PC-3 (cell line): Measurements from ENCODE around the gene CENPA. TPM values are rescaled to one million over a fixed set of nuclear protein-coding genes. Genes with fewer than 3 reads are reported as not detected.

Experiments
- ATAC-seq: fragments of 200-7000 bp; cut with Tn5 transposase; 2 replicates; pipeline ENCODE4 v1.9.1; 2020; ENCODE audit warnings: mild to moderate bottlenecking, moderate library complexity
- BruUV-seq: library from RNA; stranded (reverse); fragments of 400-500 nt; replicated peaks from 2 replicates; lab custom pipeline; 2021; lab: Mats Ljungman, UMichigan
- CTCF ChIA-PET: fragments of 300-600 bp; sonication (Branson Sonifier 250); formaldehyde crosslinking; loops from one replicate; lab custom pipeline; 2022; ENCODE audit warnings: antibody characterized with exemption; lab: Charles Lee
- POLR2A ChIA-PET: fragments of 300-600 bp; sonication (Branson Sonifier 250); formaldehyde crosslinking; loops from one replicate; lab custom pipeline; 2022; ENCODE audit warnings: antibody characterized with exemption; ENCODE audit not compliant: unreplicated experiment; lab: Charles Lee
- DNase-seq: peaks from one replicate; pipeline ENCODE4 v3.0.0-alpha.2; 2015
- H2AFZ ChIP-seq: fragments of 300-600 bp; sonication (generic); 2 replicates; pipeline ENCODE4 v1.6.0; 2016; ENCODE audit warnings: antibody characterized with exemption, low read length
- H3F3A ChIP-seq: fragments of 300-600 bp; sonication (generic); one replicate; pipeline ENCODE4 v1.6.0; 2017; ENCODE audit warnings: antibody characterized with exemption, low read length, control low read depth, mild to moderate bottlenecking; ENCODE audit not compliant: unreplicated experiment
- H3K27ac ChIP-seq: fragments of 300-600 bp; sonication (generic); 2 replicates; pipeline ENCODE4 v1.5.1; 2016; ENCODE audit warnings: mild to moderate bottlenecking, low read length
- H3K27me3 ChIP-seq: fragments of 300-600 bp; sonication (generic); 2 replicates; pipeline ENCODE4 v1.6.1; 2016; ENCODE audit warnings: low read length, mixed read lengths
- H3K36me3 ChIP-seq: fragments of 300-600 bp; sonication (generic); 2 replicates; pipeline ENCODE4 v1.6.1; 2016; ENCODE audit warnings: low read depth, mixed run types, low read length, mixed read lengths
- H3K4me1 ChIP-seq: fragments of 300-600 bp; sonication (generic); 2 replicates; pipeline ENCODE4 v1.5.1; 2016; ENCODE audit warnings: low read length; ENCODE audit not compliant: insufficient read depth
- H3K4me2 ChIP-seq: fragments of 300-600 bp; sonication (generic); 2 replicates; pipeline ENCODE4 v1.6.0; 2016; ENCODE audit warnings: low read length
- H3K4me3 ChIP-seq: fragments of 300-600 bp; sonication (generic); 2 replicates; pipeline ENCODE4 v1.5.1; 2016; ENCODE audit warnings: mild to moderate bottlenecking, low read length, mixed read lengths
- H3K79me2 ChIP-seq: fragments of 300-600 bp; sonication (generic); 2 replicates; pipeline ENCODE4 v1.6.1; 2017; ENCODE audit warnings: low read length, mixed read lengths
- H3K9ac ChIP-seq: fragments of 300-600 bp; sonication (generic); 2 replicates; pipeline ENCODE4 v1.6.0; 2016; ENCODE audit warnings: mild to moderate bottlenecking, low read length
- H3K9me2 ChIP-seq: fragments of 300-600 bp; sonication (generic); replicated peaks from 2 replicates; pipeline ENCODE4 v1.6.1; 2016; ENCODE audit warnings: mixed run types, low read length, mixed read lengths
- H3K9me3 ChIP-seq: fragments of 300-600 bp; sonication (generic); 2 replicates; pipeline ENCODE4 v1.6.1; 2016; ENCODE audit warnings: low read length, mixed read lengths
- H4K20me1 ChIP-seq: fragments of 300-600 bp; sonication (generic); 2 replicates; pipeline ENCODE4 v1.6.1; 2016; ENCODE audit warnings: low read length, mixed read lengths
- EZH2 ChIP-seq: fragments of 300-600 bp; sonication (generic); IDR thresholded peaks from one replicate; pipeline ENCODE4 v1.6.1; 2017; ENCODE audit warnings: antibody characterized with exemption, mild to moderate bottlenecking, low read length; ENCODE audit not compliant: unreplicated experiment
- EZH2phosphoT487 ChIP-seq: fragments of 300-600 bp; sonication (generic); IDR thresholded peaks from 2 replicates; pipeline ENCODE4 v1.6.1; 2018; ENCODE audit warnings: mild to moderate bottlenecking, antibody characterized with exemption, low read length, borderline replicate concordance
- intact Hi-C: fragments of 100-400 bp; cut with micrococcal nuclease; formaldehyde crosslinking; loops from 2 replicates; pipeline ENCODE4 v1.9.0; 2023
- total RNA-seq: library from RNA; depleted of rRNA; stranded (reverse); fragments of >200 nt; gene quantifications from 2 replicates; pipeline ENCODE4 v1.2.3, GENCODE V29; 2014
- TF ChIP-seq, protein P1 (sequence below): fragments of 300-600 bp; sonication (generic); conservative IDR thresholded peaks from 2 replicates; pipeline ENCODE4 v1.5.1; 2017; ENCODE audit warnings: antibody characterized with exemption, low read depth, mild to moderate bottlenecking, low read length

The CENPA gene
- total RNA-seq, 1 experiment from 2014 or later, result 40.8 TPM

DNA sequence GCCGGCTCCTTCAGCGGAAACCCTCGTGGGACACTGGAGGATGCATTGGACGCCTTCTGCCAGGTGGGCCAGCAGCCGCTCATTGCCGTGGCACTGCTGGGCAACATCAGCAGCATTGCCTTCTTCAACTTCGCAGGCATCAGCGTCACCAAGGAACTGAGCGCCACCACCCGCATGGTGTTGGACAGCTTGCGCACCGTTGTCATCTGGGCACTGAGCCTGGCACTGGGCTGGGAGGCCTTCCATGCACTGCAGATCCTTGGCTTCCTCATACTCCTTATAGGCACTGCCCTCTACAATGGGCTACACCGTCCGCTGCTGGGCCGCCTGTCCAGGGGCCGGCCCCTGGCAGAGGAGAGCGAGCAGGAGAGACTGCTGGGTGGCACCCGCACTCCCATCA lies 7.8 kb upstream of the CENPA start:
- no peaks in the 10 kb centered on the region for H3K9me2 ChIP-seq
- no peaks in the 10 kb centered on the region for H4K20me1 ChIP-seq
- no peak overlapping the region for H3K4me3 ChIP-seq
- H3K79me2 ChIP-seq, result no peaks in the 10 kb centered on the region
- H3K9me3 ChIP-seq, result no peaks in the 10 kb centered on the region
- H3K9ac ChIP-seq, result no peak overlapping the region
- H3K27me3 ChIP-seq, result no peaks in the 10 kb centered on the region
- H3K27ac ChIP-seq, result no peak overlapping the region
- ChIA-PET CTCF (no interaction called here), POLR2A (no interaction called here)
- no peaks in the 10 kb centered on the region for H3F3A ChIP-seq
- no peaks in the 10 kb centered on the region for H3K4me1 ChIP-seq
- ATAC-seq (no peak), DNase-seq (no peak)
- H3K36me3 ChIP-seq, result peaks cover 2% of the 10 kb centered on the region; the same call in 1 of the 2 replicates
- no peak overlapping the region for H2AFZ ChIP-seq
- BruUV-seq, result no TSS peak
- H3K4me2 ChIP-seq, result no peak overlapping the region
- intact Hi-C loops, result no loop called here
- TF ChIP-seq, protein P1, sequence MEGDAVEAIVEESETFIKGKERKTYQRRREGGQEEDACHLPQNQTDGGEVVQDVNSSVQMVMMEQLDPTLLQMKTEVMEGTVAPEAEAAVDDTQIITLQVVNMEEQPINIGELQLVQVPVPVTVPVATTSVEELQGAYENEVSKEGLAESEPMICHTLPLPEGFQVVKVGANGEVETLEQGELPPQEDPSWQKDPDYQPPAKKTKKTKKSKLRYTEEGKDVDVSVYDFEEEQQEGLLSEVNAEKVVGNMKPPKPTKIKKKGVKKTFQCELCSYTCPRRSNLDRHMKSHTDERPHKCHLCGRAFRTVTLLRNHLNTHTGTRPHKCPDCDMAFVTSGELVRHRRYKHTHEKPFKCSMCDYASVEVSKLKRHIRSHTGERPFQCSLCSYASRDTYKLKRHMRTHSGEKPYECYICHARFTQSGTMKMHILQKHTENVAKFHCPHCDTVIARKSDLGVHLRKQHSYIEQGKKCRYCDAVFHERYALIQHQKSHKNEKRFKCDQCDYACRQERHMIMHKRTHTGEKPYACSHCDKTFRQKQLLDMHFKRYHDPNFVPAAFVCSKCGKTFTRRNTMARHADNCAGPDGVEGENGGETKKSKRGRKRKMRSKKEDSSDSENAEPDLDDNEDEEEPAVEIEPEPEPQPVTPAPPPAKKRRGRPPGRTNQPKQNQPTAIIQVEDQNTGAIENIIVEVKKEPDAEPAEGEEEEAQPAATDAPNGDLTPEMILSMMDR, result no peak
- TF ChIP-seq EZH2phosphoT487, result no peak
- TF ChIP-seq EZH2, result no peak

DNA sequence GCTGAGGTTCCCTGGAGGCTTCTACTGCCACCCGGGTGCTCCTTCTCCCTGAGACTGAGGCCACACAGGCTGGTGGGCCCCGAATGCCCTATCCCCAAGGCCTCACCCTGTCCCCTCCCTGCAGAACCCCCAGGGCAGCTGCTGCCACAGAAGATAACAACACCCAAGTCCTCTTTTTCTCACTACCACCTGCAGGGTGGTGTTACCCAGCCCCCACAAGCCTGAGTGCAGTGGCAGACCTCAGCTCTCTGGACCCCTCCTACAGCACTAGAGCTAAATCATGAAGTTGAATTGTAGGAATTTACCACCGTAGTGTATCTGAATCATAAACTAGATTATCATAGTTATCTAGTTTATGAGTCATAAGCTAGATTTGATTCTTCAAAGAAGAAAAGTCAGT lies 7.3 kb upstream of the CENPA start:
- Histone ChIP-seq H4K20me1 (no peaks in the 10 kb centered on the region), H3K79me2 (no peaks in the 10 kb centered on the region), H3K4me3 (no peak overlapping the region), H3K9ac (no peak overlapping the region), H3F3A (no peaks in the 10 kb centered on the region), H2AFZ (no peak overlapping the region), H3K27ac (no peak overlapping the region), H3K4me1 (no peaks in the 10 kb centered on the region), H3K27me3 (no peaks in the 10 kb centered on the region), H3K4me2 (no peak overlapping the region), H3K9me3 (no peaks in the 10 kb centered on the region), H3K9me2 (no peaks in the 10 kb centered on the region), H3K36me3 (peaks cover 2% of the 10 kb centered on the region; the same call in 1 of the 2 replicates)
- ATAC-seq (no peak), DNase-seq (no peak)
- TF ChIP-seq, protein P1, result no peak
- no peak for TF ChIP-seq EZH2phosphoT487
- no peak for TF ChIP-seq EZH2
- POLR2A ChIA-PET, result no interaction called here
- CTCF ChIA-PET, result no interaction called here
- BruUV-seq, result no TSS peak
- intact Hi-C loops, result no loop called here

- Histone ChIP-seq H3K79me2 (no peaks in the 10 kb centered on the region), H2AFZ (no peak overlapping the region), H3K27me3 (no peaks in the 10 kb centered on the region), H3K27ac (no peak overlapping the region), H3K9me3 (no peaks in the 10 kb centered on the region), H3K4me1 (peaks cover 1% of the 10 kb centered on the region), H3K4me2 (no peak overlapping the region), H3K9ac (no peak overlapping the region), H4K20me1 (no peaks in the 10 kb centered on the region), H3F3A (no peaks in the 10 kb centered on the region), H3K4me3 (no peak overlapping the region), H3K9me2 (no peaks in the 10 kb centered on the region), H3K36me3 (peaks cover 2% of the 10 kb centered on the region; the same call in 1 of the 2 replicates)
- DNase-seq (no peak), ATAC-seq (no peak)
- intact Hi-C loops, result no loop called here
- BruUV-seq, result TSS peak; percentile 13
- TF ChIP-seq EZH2, result no peak
- TF ChIP-seq, protein P1, result no peak
- no peak for TF ChIP-seq EZH2phosphoT487
- CTCF ChIA-PET, result no interaction called here
- POLR2A ChIA-PET, result no interaction called here
Measured at GRCh38 chr2:26780203-26780760, 5.6 kb upstream of the CENPA start.
